ENCODE data around the gene GOT1. TPM values are rescaled to one million over a fixed set of nuclear protein-coding genes. Genes with fewer than 3 reads are reported as not detected.

GOT1 gene
- total and polyA plus RNA-seq, 2 of the 8 experiments (the other 6 are each of a cell fraction or from before 2014, with no cell fraction given) = 16.7 to 47.0 TPM

- Histone ChIP-seq H2BK5ac (ENCODE audit: low read depth, low read length) (no peak overlapping the region), H2AK5ac (ENCODE audit: low read depth, low read length) (no peak overlapping the region), H3K27me3 (replicated peaks in 1 of 4; ENCODE audit: control insufficient read depth in 3 of 4, extremely low read depth in 1 of 4, insufficient read depth in 3 of 4, low read length in 3 of 4) (no peaks in the 10 kb centered on the region), H3K56ac (replicated peaks; ENCODE audit: insufficient read length, low read depth, low read length) (no peak overlapping the region), H3K4me3 (ENCODE audit: extremely low read depth in 1 of 4, insufficient read depth in 2 of 4, low read depth in 3 of 4, low read length in 4 of 4) (no peak overlapping the region), H3K79me1 (ENCODE audit: low read depth, low read length) (no peaks in the 10 kb centered on the region), H3K4me2 (ENCODE audit: insufficient read depth in 1 of 2, low read depth in 2 of 2, low read length in 2 of 2) (no peak overlapping the region), H2BK15ac (ENCODE audit: low read length) (no peak overlapping the region), H3K23me2 (ENCODE audit: low read depth, low read length) (no peaks in the 10 kb centered on the region), H4K8ac (ENCODE audit: extremely low read depth, insufficient read depth, low read length) (no peak overlapping the region), H3K18ac (ENCODE audit: extremely low read depth, low read length) (no peak overlapping the region), H3K4me1 (replicated peaks in 1 of 4; ENCODE audit: control insufficient read depth in 3 of 4, insufficient read depth in 4 of 4, low read length in 3 of 4) (0 out of 7 replicates have a peak, but pooled peaks cover 0 to 2% (median under 1%) of the 10 kb centered on the region in 4 experiments), H3K79me2 (ENCODE audit: control insufficient read depth in 1 of 2, insufficient read depth in 2 of 2, low read length in 2 of 2) (no peaks in the 10 kb centered on the region), H3K9ac (replicated peaks in 1 of 4; ENCODE audit: extremely low read depth in 1 of 4, low read depth in 3 of 4, low read length in 3 of 4) (no peak overlapping the region), H3K27ac (ENCODE audit: low read depth, low read length) (no peak overlapping the region), H3K9me3 (ENCODE audit: insufficient read depth in 2 of 2, low read depth in 1 of 2, low read length in 1 of 2) (no peaks in the 10 kb centered on the region), H2BK12ac (ENCODE audit: low read depth, low read length) (no peak overlapping the region), H4K5ac (ENCODE audit: insufficient read length, low read depth, low read length) (no peak overlapping the region), H2AFZ (ENCODE audit: low read length) (no peak overlapping the region), H3K36me3 (ENCODE audit: control insufficient read depth in 2 of 4, insufficient read depth in 4 of 4, low read length in 3 of 4) (no peaks in the 10 kb centered on the region), H3K14ac (ENCODE audit: insufficient read length) (no peak overlapping the region), H2BK20ac (ENCODE audit: low read length) (no peak overlapping the region), H2BK120ac (replicated peaks; ENCODE audit: low read depth, low read length) (no peak overlapping the region), H3K4ac (replicated peaks; ENCODE audit: insufficient read length, low read depth, low read length) (no peak overlapping the region), H3K23ac (ENCODE audit: insufficient read length) (no peak overlapping the region), H4K20me1 (replicated peaks in 1 of 2; ENCODE audit: control insufficient read depth in 1 of 2, insufficient read depth in 2 of 2, low read length in 2 of 2) (no peaks in the 10 kb centered on the region), H4K91ac (replicated peaks; ENCODE audit: insufficient read length, low read length) (no peak overlapping the region)
- TF ChIP-seq HDAC2 (IDR thresholded peaks at IDR 0.05; ENCODE audit: borderline replicate concordance in 1 of 2, low read depth in 2 of 2, low read length in 2 of 2) (no peak), TCF12 (IDR thresholded peaks at IDR 0.05; ENCODE audit: low read depth, low read length) (no peak), PHF8 (conservative IDR thresholded peaks at IDR 0.05; ENCODE audit: low read depth, low read length) (no peak), ASH2L (IDR thresholded peaks at IDR 0.05; ENCODE audit: low read length) (no peak), CTCF (IDR thresholded peaks at IDR 0.05; ENCODE audit: control extremely low read depth in 1 of 3, insufficient read depth in 1 of 3, low read depth in 1 of 3, low read length in 3 of 3) (peak in 1 of 3 experiments; percentile 29; a peak in 2 of 4 replicates), SIRT6 (IDR thresholded peaks at IDR 0.05; ENCODE audit: low read length) (no peak), CHD1 (IDR thresholded peaks at IDR 0.05; ENCODE audit: low read depth, low read length) (no peak), POU5F1 (IDR thresholded peaks at IDR 0.05; ENCODE audit: low read depth, low read length) (no peak)
- 56% methylated on average over 5 of the region's 5 CpGs; no CpG with 5 or more reads in 1 of the 2 experiments for WGBS, 2 experiments (ENCODE audit: extremely low coverage in 1 of 2, insufficient coverage in 1 of 2, insufficient read length in 1 of 2, insufficient replicate concordance in 2 of 2, low coverage in 1 of 2, low lambda C conversion rate in 2 of 2, missing lambda C conversion rate in 1 of 2)
- POLR2A ChIA-PET (ENCODE audit: partially characterized antibody) = interaction anchor here (0.6 to 2.3 kb wide), 2 partner anchors 12 to 42 kb away, joined by 3 to 9 read pairs; partner anchors contain the start of gene GOT1
- FAIRE-seq = no peak
- no peak for DNase-seq (ENCODE audit: low read depth in 1 of 2, low spot score in 2 of 2)
- CTCF ChIA-PET (ENCODE audit: partially characterized antibody) = interaction anchor here (0.8 to 3.9 kb wide), 19 partner anchors 9 to 176 kb away, joined by 3 to 22 read pairs (median 4); partner anchors contain the start of gene GOT1
These were observed 12.0 kb upstream of the GOT1 start for GRCh38 chr10:99442394-99442793.

Measured in H1 (cell line).